Breast epithelium (tissue), 3 donors: ENCODE data around the gene HAUS2.

Experiments
- POLR2A ChIP-seq: fragments of 450-650 bp; IDR thresholded peaks from one replicate; pipeline ENCODE4 v1.6.1; 2016; ENCODE audit warnings: antibody characterized with exemption, mild to moderate bottlenecking, moderate library complexity
- TF ChIP-seq, protein P1 (sequence below), 3 donors: fragments of 450-650 bp; IDR thresholded peaks; one replicate each; pipeline ENCODE4 v1.5.1; 2016 to 2017; ENCODE audit warnings: antibody characterized with exemption in 3 of 3, mild to moderate bottlenecking in 3 of 3, moderate library complexity in 3 of 3

DNA sequence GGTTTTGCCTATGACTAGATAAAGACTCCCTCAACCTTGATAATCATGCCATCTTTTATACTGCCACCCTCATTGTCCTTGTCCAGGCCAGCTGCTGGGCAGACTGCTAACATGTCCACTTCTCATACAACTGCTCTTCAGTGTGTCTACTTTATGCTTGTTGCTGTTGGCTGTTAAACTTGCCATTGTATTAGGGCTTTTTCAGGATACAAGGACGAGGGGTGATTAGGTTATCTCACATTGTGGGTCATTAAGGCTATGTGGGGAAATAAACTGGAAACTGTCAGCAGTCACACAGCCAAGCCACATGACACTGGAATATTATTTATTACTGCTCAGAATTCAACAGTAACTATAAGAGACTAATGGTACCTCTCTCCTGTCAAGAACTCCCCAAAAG is 62.9 kb downstream of the HAUS2 start:
- no peak for TF ChIP-seq POLR2A
- TF ChIP-seq, protein P1, sequence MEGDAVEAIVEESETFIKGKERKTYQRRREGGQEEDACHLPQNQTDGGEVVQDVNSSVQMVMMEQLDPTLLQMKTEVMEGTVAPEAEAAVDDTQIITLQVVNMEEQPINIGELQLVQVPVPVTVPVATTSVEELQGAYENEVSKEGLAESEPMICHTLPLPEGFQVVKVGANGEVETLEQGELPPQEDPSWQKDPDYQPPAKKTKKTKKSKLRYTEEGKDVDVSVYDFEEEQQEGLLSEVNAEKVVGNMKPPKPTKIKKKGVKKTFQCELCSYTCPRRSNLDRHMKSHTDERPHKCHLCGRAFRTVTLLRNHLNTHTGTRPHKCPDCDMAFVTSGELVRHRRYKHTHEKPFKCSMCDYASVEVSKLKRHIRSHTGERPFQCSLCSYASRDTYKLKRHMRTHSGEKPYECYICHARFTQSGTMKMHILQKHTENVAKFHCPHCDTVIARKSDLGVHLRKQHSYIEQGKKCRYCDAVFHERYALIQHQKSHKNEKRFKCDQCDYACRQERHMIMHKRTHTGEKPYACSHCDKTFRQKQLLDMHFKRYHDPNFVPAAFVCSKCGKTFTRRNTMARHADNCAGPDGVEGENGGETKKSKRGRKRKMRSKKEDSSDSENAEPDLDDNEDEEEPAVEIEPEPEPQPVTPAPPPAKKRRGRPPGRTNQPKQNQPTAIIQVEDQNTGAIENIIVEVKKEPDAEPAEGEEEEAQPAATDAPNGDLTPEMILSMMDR (IDR thresholded peaks at IDR 0.05) = no peak
